Uterus (tissue), 2 donors: Measurements from ENCODE around the gene STPG4.

Experiments used
- POLR2A ChIP-seq, 2 donors: fragments of 450-650 bp; IDR thresholded peaks; one replicate each; pipeline ENCODE4 v1.6.1; 2016; ENCODE audit warnings: antibody characterized with exemption in 2 of 2, mild to moderate bottlenecking in 1 of 2, moderate library complexity in 1 of 2
- TF ChIP-seq, protein P1 (sequence below), 4 experiments: fragments of 200-600 bp in 2 of 4; fragments of 450-650 bp in 2 of 4; sonication (generic) in 2 of 4; IDR thresholded peaks; one replicate each; pipeline ENCODE4 v1.5.1; 2016 to 2019; ENCODE audit warnings: antibody characterized with exemption in 4 of 4, mild to moderate bottlenecking in 2 of 4, moderate library complexity in 1 of 4

DNA sequence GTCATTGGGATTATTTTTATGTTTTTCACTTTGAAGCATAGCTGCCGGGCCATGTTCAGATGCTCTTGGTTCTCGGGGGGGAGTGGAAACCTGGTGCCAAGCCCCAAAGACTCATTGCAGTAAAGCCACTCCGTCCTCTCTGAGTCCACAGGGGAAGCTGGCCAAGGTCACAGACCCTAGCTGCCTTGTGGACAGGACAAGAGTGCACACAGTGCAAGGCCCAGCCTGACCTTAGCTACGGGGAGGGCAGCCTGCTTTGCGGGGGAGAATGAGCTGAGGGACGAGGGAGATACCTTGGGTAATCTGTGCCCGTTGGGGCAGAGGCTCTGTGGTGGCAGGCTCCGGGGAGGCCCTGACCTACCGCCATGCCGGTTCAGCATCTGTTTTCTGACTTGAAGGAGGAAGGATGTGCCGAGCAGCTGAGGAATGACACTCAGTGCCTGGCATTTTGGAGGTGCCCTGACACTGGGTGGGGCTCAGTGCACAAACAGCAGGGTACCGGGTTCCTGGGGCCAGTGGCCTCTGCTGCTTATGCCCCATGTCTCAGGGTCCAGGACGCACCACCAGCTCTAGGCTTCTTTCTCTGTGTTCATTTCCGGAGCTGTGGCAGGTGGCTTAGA is 87.2 kb downstream of the STPG4 start:
- TF ChIP-seq POLR2A (IDR thresholded peaks at IDR 0.05), result no peak
- TF ChIP-seq, protein P1, sequence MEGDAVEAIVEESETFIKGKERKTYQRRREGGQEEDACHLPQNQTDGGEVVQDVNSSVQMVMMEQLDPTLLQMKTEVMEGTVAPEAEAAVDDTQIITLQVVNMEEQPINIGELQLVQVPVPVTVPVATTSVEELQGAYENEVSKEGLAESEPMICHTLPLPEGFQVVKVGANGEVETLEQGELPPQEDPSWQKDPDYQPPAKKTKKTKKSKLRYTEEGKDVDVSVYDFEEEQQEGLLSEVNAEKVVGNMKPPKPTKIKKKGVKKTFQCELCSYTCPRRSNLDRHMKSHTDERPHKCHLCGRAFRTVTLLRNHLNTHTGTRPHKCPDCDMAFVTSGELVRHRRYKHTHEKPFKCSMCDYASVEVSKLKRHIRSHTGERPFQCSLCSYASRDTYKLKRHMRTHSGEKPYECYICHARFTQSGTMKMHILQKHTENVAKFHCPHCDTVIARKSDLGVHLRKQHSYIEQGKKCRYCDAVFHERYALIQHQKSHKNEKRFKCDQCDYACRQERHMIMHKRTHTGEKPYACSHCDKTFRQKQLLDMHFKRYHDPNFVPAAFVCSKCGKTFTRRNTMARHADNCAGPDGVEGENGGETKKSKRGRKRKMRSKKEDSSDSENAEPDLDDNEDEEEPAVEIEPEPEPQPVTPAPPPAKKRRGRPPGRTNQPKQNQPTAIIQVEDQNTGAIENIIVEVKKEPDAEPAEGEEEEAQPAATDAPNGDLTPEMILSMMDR (IDR thresholded peaks at IDR 0.05), result no peak
